ENCODE data around the gene CACNA2D1. TPM values are rescaled to one million over a fixed set of nuclear protein-coding genes. Genes with fewer than 3 reads are reported as not detected.

The CACNA2D1 gene
- total RNA-seq, 1 experiment from 2014 or later: 0.27 TPM

DNA sequence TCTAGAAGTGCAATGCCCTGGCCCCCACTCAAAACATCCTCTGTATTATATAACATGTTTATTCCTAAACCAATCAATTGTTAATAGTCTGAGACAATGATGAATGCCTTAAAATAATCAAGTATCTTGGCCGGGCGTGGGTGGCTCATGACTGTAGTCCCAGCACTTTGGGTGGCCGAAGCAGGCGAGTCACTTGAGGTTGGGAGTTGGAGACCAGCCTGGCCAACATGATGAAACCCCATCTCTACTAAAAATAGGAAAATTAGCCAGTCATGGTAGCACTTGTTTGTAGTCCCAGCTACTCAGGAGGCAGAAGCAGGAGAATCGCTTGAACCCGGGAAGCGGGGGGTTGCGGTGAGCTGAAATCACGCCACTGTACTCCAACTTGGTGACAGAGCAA lies 29.4 kb upstream of the CACNA2D1 start:
- ATAC-seq: no peak
- H2AFZ ChIP-seq (ENCODE audit: low read depth, low read length, poor library complexity, severe bottlenecking): no peak overlapping the region
- no TSS peak for BruUV-seq (replicated peaks)
- no peaks in the 10 kb centered on the region for H3K4me1 ChIP-seq (ENCODE audit: control insufficient read depth in 1 of 2, insufficient read depth in 2 of 2, low read length in 2 of 2)
- H3K9me2 ChIP-seq (ENCODE audit: insufficient read depth): no peaks in the 10 kb centered on the region
- DNase-seq (ENCODE audit: low read depth, low spot score): no peak
- ChIA-PET POLR2A (no interaction called here), CTCF (no interaction called here), RAD21 (ENCODE audit: low non-redundant PET in 1 of 2, low total read pairs in 2 of 2, uncharacterized antibody in 2 of 2, unreplicated experiment in 2 of 2) (no interaction called here)
- H3K79me2 ChIP-seq (ENCODE audit: insufficient read depth, low read length): no peaks in the 10 kb centered on the region
- no peaks in the 10 kb centered on the region for H3K27me3 ChIP-seq (ENCODE audit: insufficient read depth, low read length)
- H3K9ac ChIP-seq (ENCODE audit: low read length): no peak overlapping the region
- H4K20me1 ChIP-seq (ENCODE audit: insufficient read depth): no peaks in the 10 kb centered on the region
- intact Hi-C loops (cut with micrococcal nuclease): no loop called here
- H3K27ac ChIP-seq (ENCODE audit: low read depth, low read length): no peak overlapping the region
- H3K36me3 ChIP-seq (ENCODE audit: control insufficient read depth in 1 of 2, insufficient read depth in 2 of 2, low read length in 2 of 2): no peaks in the 10 kb centered on the region
- TF ChIP-seq, protein P1, sequence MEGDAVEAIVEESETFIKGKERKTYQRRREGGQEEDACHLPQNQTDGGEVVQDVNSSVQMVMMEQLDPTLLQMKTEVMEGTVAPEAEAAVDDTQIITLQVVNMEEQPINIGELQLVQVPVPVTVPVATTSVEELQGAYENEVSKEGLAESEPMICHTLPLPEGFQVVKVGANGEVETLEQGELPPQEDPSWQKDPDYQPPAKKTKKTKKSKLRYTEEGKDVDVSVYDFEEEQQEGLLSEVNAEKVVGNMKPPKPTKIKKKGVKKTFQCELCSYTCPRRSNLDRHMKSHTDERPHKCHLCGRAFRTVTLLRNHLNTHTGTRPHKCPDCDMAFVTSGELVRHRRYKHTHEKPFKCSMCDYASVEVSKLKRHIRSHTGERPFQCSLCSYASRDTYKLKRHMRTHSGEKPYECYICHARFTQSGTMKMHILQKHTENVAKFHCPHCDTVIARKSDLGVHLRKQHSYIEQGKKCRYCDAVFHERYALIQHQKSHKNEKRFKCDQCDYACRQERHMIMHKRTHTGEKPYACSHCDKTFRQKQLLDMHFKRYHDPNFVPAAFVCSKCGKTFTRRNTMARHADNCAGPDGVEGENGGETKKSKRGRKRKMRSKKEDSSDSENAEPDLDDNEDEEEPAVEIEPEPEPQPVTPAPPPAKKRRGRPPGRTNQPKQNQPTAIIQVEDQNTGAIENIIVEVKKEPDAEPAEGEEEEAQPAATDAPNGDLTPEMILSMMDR (IDR thresholded peaks at IDR 0.05 in 2 of 3, conservative IDR thresholded peaks at IDR 0.05 in 1 of 3; ENCODE audit: borderline replicate concordance in 1 of 3, insufficient read depth in 1 of 3, low read depth in 2 of 3, low read length in 2 of 3): no peak
- no peak for TF ChIP-seq SP1 (IDR thresholded peaks at IDR 0.05; ENCODE audit: low read depth)
- TF ChIP-seq TCF7L2 (IDR thresholded peaks at IDR 0.05; ENCODE audit: borderline replicate concordance, extremely low read depth, insufficient read depth, insufficient read length): no peak
- no peak for TF ChIP-seq RAD21 (IDR thresholded peaks at IDR 0.05; ENCODE audit: low read depth)
- no peak for TF ChIP-seq SIN3A (IDR thresholded peaks at IDR 0.05; ENCODE audit: low read depth)
- TF ChIP-seq ELF1 (IDR thresholded peaks at IDR 0.05; ENCODE audit: borderline replicate concordance, low read depth): no peak
- TF ChIP-seq SRF (IDR thresholded peaks at IDR 0.05; ENCODE audit: low read depth): no peak
- TF ChIP-seq EZH2phosphoT487 (IDR thresholded peaks at IDR 0.05; ENCODE audit: borderline replicate concordance): no peak
- TF ChIP-seq, protein P2, sequence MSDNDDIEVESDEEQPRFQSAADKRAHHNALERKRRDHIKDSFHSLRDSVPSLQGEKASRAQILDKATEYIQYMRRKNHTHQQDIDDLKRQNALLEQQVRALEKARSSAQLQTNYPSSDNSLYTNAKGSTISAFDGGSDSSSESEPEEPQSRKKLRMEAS (IDR thresholded peaks at IDR 0.05): no peak
- no peak for TF ChIP-seq CBX3 (IDR thresholded peaks at IDR 0.05; ENCODE audit: low read depth)
- TF ChIP-seq YY1 (IDR thresholded peaks at IDR 0.05; ENCODE audit: extremely low read depth, insufficient replicate concordance, low read depth, low read length): no peak
- TF ChIP-seq CEBPB (IDR thresholded peaks at IDR 0.05; ENCODE audit: low read depth): no peak
- no peak for TF ChIP-seq ATF3 (IDR thresholded peaks at IDR 0.05)
- TF ChIP-seq FOSL1 (IDR thresholded peaks at IDR 0.05; ENCODE audit: low read depth): no peak
- no peak for TF ChIP-seq ZFX (IDR thresholded peaks at IDR 0.05)
- TF ChIP-seq REST (IDR thresholded peaks at IDR 0.05; ENCODE audit: low read depth): no peak
- no peak for TF ChIP-seq ZNF274 (IDR thresholded peaks at IDR 0.05; ENCODE audit: low read depth, low read length)
- no peak for TF ChIP-seq ZBTB33 (IDR thresholded peaks at IDR 0.05; ENCODE audit: extremely low read depth, insufficient replicate concordance, low read length)
- no peaks in the 10 kb centered on the region for H3K9me3 ChIP-seq (ENCODE audit: control insufficient read depth in 1 of 2, insufficient read depth in 1 of 2, low read depth in 1 of 2, low read length in 2 of 2)
- no peak overlapping the region for H3K4me2 ChIP-seq (ENCODE audit: low read length)
- no peak overlapping the region for H3K4me3 ChIP-seq (replicated peaks in 1 of 2; ENCODE audit: low read depth in 1 of 2, low read length in 2 of 2)

All from HCT116 (cell line).